PC-9 (cell line): Measurements from ENCODE around the gene TSHZ2. TPM values are rescaled to one million over a fixed set of nuclear protein-coding genes. Genes with fewer than 3 reads are reported as not detected.
A peak's percentile ranks its signal among the peaks of the same experiment; 100 is the strongest.

Source experiments
- BruUV-seq: library from RNA; stranded (reverse); fragments of 400-500 nt; replicated peaks from 2 replicates; lab custom pipeline; 2021; lab: Mats Ljungman, UMichigan
- CTCF ChIA-PET: fragments of 300-600 bp; sonication (Branson Sonifier 250); formaldehyde crosslinking; loops from one replicate; lab custom pipeline; 2022; ENCODE audit warnings: antibody characterized with exemption; lab: Charles Lee
- POLR2A ChIA-PET: fragments of 300-600 bp; sonication (Branson Sonifier 250); formaldehyde crosslinking; loops from one replicate; lab custom pipeline; 2022; ENCODE audit warnings: antibody characterized with exemption; ENCODE audit not compliant: unreplicated experiment; lab: Charles Lee
- DNase-seq, 2 experiments: peaks; one replicate each; pipeline versions ENCODE4 v3.0.0 to v3.0.0-alpha.2; 2015 to 2022; ENCODE audit warnings: mixed read lengths in 1 of 2
- H2AFZ ChIP-seq: fragments of 200-600 bp; sonication (generic); 2 replicates; pipeline ENCODE4 v1.8.1; 2017; ENCODE audit warnings: antibody characterized with exemption
- H3F3A ChIP-seq: fragments of 200-600 bp; sonication (generic); 2 replicates; pipeline ENCODE4 v1.8.1; 2017; ENCODE audit warnings: antibody characterized with exemption, mild to moderate bottlenecking, low read depth; ENCODE audit not compliant: insufficient read depth
- H3K27ac ChIP-seq: fragments of 200-600 bp; sonication (generic); 2 replicates; pipeline ENCODE4 v1.6.1; 2016; ENCODE audit warnings: mixed run types
- H3K27me3 ChIP-seq: fragments of 200-600 bp; sonication (generic); 2 replicates; pipeline ENCODE4 v1.6.1; 2016; ENCODE audit warnings: low read depth, mixed run types; ENCODE audit not compliant: insufficient read depth
- H3K36me3 ChIP-seq: fragments of 200-600 bp; sonication (generic); 2 replicates; pipeline ENCODE4 v1.6.1; 2016; ENCODE audit warnings: low read depth, mixed run types
- H3K4me1 ChIP-seq: fragments of 200-600 bp; sonication (generic); replicated peaks from 2 replicates; pipeline ENCODE4 v1.6.1; 2016; ENCODE audit warnings: mixed run types; ENCODE audit not compliant: insufficient read depth
- H3K4me2 ChIP-seq: fragments of 200-600 bp; sonication (generic); 2 replicates; pipeline ENCODE4 v1.6.1; 2017; ENCODE audit warnings: mixed run types
- H3K4me3 ChIP-seq: fragments of 200-600 bp; sonication (generic); 2 replicates; pipeline ENCODE4 v1.6.1; 2016; ENCODE audit warnings: mixed run types
- H3K79me2 ChIP-seq: fragments of 200-600 bp; sonication (generic); 2 replicates; pipeline ENCODE4 v1.6.1; 2017; ENCODE audit warnings: low read depth, mixed run types
- H3K9me2 ChIP-seq: fragments of 200-600 bp; sonication (generic); 2 replicates; pipeline ENCODE4 v1.8.1; 2017; ENCODE audit warnings: mild to moderate bottlenecking; ENCODE audit not compliant: insufficient read depth
- H3K9me3 ChIP-seq: fragments of 200-600 bp; sonication (generic); 2 replicates; pipeline ENCODE4 v1.8.1; 2016; ENCODE audit warnings: low read depth; ENCODE audit not compliant: insufficient read depth
- H4K20me1 ChIP-seq: fragments of 200-600 bp; sonication (generic); 2 replicates; pipeline ENCODE4 v1.8.1; 2017; ENCODE audit not compliant: insufficient read depth
- CTCF ChIP-seq: fragments of 200-600 bp; sonication (generic); conservative IDR thresholded peaks from 2 replicates; pipeline ENCODE4 v1.6.1; 2017; ENCODE audit warnings: mixed run types, antibody characterized with exemption, mild to moderate bottlenecking, moderate library complexity
- EZH2 ChIP-seq: fragments of 200-600 bp; sonication (generic); IDR thresholded peaks from 2 replicates; pipeline ENCODE4 v1.8.0; 2017; ENCODE audit warnings: antibody characterized with exemption, low read depth
- intact Hi-C: fragments of 100-400 bp; cut with micrococcal nuclease; formaldehyde crosslinking; loops from one replicate; pipeline ENCODE4 v1.10.0; 2022; ENCODE audit not compliant: unreplicated experiment
- total RNA-seq: library from RNA; stranded (reverse); gene quantifications from 2 replicates; pipeline ENCODE4 v1.2.3, GENCODE V29; 2021

TSHZ2 gene
- total RNA-seq, 1 experiment from 2014 or later = not detected

DNA sequence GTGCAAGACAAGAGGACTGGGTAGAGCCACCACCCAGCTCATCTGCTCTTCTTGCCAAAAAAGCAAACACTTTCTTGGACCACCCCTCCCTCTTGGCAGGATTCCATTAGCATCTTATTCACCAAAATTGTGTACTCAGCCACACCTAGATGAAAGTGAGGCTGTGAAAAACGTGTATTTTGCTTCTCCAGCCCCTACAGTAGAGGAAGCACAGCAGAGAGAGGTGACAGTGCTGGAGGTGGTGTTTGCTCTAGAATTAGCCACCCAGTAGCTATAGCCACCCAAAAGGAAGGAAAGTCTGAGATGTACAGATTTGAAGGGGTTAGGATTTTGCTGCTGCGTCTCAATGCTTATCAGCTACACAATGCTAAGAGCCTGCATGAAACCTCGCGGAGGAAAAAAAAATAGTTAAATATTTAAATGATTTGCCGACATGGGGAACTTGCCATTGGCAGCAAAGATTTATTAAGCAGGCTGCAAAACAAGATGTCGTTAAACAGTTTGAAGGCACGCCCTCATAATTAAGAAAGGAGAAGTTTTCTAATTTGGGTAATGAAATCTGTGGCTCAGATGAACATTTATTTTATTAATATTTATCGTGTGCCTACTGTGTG, 334.1 kb downstream of the TSHZ2 start:
- no peak overlapping the region for H2AFZ ChIP-seq
- no peaks in the 10 kb centered on the region for H3F3A ChIP-seq
- no TSS peak for BruUV-seq
- DNase-seq = peak in 1 of 2 experiments; percentile 19
- H3K27me3 ChIP-seq = peaks cover 92% of the 10 kb centered on the region
- intact Hi-C loops = no loop called here
- TF ChIP-seq EZH2 (no peak), CTCF (no peak)
- no peaks in the 10 kb centered on the region for H3K4me1 ChIP-seq
- no peak overlapping the region for H3K27ac ChIP-seq
- CTCF ChIA-PET = no interaction called here
- H3K36me3 ChIP-seq = no peaks in the 10 kb centered on the region
- H3K9me3 ChIP-seq = no peaks in the 10 kb centered on the region
- POLR2A ChIA-PET = no interaction called here
- H3K4me3 ChIP-seq = no peak overlapping the region
- no peaks in the 10 kb centered on the region for H4K20me1 ChIP-seq
- H3K4me2 ChIP-seq = no peak overlapping the region
- no peaks in the 10 kb centered on the region for H3K9me2 ChIP-seq
- H3K79me2 ChIP-seq = no peaks in the 10 kb centered on the region

- no peak overlapping the region for H3K4me3 ChIP-seq
- no peaks in the 10 kb centered on the region for H3K4me1 ChIP-seq
- intact Hi-C loops = no loop called here
- BruUV-seq = no TSS peak
- no peaks in the 10 kb centered on the region for H3K36me3 ChIP-seq
- H3K27me3 ChIP-seq = peaks cover 85% of the 10 kb centered on the region
- no peak overlapping the region for H3K27ac ChIP-seq
- CTCF ChIA-PET = no interaction called here
- H3F3A ChIP-seq = no peaks in the 10 kb centered on the region
- TF ChIP-seq CTCF (no peak), EZH2 (no peak)
- H3K4me2 ChIP-seq = no peak overlapping the region
- no peaks in the 10 kb centered on the region for H3K79me2 ChIP-seq
- H2AFZ ChIP-seq = no peak overlapping the region
- POLR2A ChIA-PET = no interaction called here
- H3K9me3 ChIP-seq = no peaks in the 10 kb centered on the region
- H4K20me1 ChIP-seq = no peaks in the 10 kb centered on the region
- H3K9me2 ChIP-seq = no peaks in the 10 kb centered on the region
- DNase-seq = peak in 1 of 2 experiments; percentile 28
Observed at GRCh38 chr20:53307964-53308597, 335.9 kb downstream of the TSHZ2 start.

- intact Hi-C loops = no loop called here
- Histone ChIP-seq H3K79me2 (no peaks in the 10 kb centered on the region), H3K27me3 (peaks cover 82% of the 10 kb centered on the region), H3K4me1 (no peaks in the 10 kb centered on the region), H3K4me3 (no peak overlapping the region), H3K36me3 (no peaks in the 10 kb centered on the region), H3K9me2 (no peaks in the 10 kb centered on the region), H2AFZ (no peak overlapping the region), H3K27ac (no peak overlapping the region), H3K4me2 (no peak overlapping the region), H4K20me1 (no peaks in the 10 kb centered on the region), H3F3A (no peaks in the 10 kb centered on the region), H3K9me3 (no peaks in the 10 kb centered on the region)
- ChIA-PET POLR2A (no interaction called here), CTCF (no interaction called here)
- peak in 1 of 2 experiments; percentile 10 for DNase-seq
- TF ChIP-seq EZH2 = no peak
- no peak for TF ChIP-seq CTCF
- no TSS peak for BruUV-seq
Observed at GRCh38 chr20:53309515-53309914, 337.4 kb downstream of the TSHZ2 start.
